OCI-M1 (cell line): ENCODE results near the gene UBE2L5.
A peak's percentile ranks its signal among the peaks of the same experiment; 100 is the strongest.

ENCODE experiments used
- DNase-seq: peaks from one replicate; lab custom pipeline; 2025; lab: John Stamatoyannopoulos, UW

Gene UBE2L5

GRCh38 chr13:30406779-30407416 is 15.4 kb upstream of the UBE2L5 start:
- DNase-seq = no peak

DNA sequence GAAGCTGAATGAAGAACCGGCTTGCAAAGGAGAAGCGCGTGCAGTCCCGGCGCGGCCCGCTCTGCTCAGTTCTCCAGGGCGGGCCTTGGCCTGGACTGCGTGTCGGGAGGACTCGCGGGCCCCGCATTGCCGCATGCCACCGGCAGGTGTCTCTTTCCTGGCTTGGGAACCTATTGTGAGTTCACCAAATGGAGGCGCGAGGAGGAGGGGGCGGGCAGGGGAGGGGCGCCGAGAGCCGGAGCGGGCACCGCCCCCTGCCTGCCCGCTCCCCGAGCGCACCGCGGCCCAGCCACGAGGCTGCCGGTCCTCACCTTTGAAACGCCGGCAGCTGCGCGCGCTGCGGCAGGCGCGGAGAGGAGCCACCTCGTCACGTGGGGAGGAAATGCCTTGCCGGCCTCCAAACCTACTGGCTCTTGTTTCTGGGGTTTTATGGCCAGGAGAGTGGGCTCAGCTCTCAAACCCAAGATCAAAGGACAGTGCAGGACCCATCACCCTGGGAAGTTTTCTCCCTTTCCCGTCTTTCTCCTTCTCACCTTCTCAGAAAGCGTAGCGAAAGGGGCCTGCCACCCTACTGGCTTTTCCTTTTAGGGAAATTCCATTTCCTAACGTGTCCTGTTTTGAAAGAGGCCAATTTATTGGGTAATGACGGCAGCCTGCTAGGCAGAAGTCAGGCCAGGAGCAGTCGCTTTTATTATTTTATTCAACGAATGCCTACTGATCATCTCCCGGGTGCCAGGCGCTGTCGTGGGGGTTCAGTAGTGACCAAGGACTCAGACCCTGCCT is 13.8 kb upstream of the UBE2L5 start:
- DNase-seq = no peak

GRCh38 chr13:30409886-30410704 is 12.2 kb upstream of the UBE2L5 start:
- DNase-seq = no peak

GRCh38 chr13:30410705-30411125 is 11.6 kb upstream of the UBE2L5 start:
- DNase-seq = no peak

- no peak for DNase-seq
These were observed 9.9 kb upstream of the UBE2L5 start for GRCh38 chr13:30412346-30412745.

DNA sequence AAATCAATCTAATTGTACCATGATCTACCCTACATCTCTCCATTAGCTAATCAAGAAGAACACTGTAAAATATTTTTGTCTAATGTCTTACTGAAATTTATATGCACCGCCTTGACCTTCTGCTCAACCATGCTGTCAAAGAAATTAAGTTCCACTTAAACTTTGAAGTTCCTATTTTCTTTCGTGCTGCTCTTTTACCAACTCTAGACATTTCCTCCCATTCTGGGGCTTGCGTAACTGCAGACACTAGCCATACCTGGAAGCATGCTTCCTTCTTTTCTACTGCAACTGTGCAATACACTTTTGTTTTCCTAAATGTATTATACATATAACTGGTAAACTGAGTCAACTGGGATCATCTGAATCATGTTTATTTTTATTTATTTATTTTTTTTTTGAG is 8.5 kb upstream of the UBE2L5 start:
- DNase-seq = no peak

GRCh38 chr13:30415430-30416030 is 6.8 kb upstream of the UBE2L5 start:
- no peak for DNase-seq

DNA sequence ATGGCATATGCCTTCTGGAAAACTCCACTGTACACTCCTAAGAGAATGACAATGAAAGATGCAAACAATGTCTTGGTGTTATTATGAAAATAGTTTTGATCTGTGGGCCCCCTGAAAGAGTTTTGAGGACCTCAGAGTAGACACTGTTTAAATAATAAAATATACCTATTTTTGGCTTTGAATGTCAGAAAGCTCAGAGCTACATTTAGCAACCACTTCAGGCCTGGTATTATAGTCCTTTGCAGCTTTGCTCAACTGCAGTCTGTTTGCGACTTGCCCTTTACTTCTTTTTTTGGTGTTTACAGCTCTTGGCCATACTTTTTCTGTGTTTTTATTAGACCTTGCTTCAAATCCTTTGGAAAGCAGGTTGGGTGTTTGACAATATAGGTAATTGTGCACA is 5.8 kb upstream of the UBE2L5 start:
- no peak for DNase-seq

GRCh38 chr13:30418075-30418716 is 4.1 kb upstream of the UBE2L5 start:
- no peak for DNase-seq

DNA sequence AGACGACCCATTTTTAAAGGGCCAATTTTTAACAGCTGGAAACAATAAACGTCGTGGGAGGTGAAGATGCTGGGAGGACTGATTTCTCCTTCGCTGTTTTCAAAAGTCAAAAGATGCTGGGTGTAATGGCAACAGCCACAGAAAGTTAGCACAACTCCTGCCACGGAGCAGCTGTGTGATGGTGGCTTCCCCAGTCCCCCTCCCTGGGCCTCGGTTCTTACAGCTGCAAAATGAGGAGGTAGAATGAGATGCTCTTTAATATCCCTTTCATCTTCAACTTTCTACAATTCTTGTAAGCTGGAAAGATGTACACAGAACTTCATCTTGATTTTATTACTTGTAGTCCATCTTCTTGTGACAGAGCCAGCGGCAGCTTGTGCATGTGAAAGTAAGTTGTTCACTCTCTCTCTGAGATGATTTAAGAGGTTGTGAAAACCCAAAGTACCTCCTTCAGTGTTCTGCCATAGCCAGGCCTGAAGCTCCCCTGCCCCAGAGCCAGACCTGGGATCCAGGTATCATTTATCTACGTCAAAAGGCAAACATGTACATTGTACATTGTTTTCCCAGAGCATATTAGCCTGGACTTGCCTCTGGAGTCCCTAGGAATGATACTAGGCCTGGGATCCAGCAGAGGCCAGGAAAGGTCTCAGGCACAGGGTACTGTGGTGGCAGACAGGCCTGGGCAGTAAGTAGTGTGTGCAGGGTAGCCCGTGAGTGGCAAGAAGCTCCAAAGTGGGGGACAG is 3.4 kb upstream of the UBE2L5 start:
- DNase-seq = no peak

- peak; percentile 49 for DNase-seq
These were observed 920 bp upstream of the UBE2L5 start for GRCh38 chr13:30421093-30422053.

DNA sequence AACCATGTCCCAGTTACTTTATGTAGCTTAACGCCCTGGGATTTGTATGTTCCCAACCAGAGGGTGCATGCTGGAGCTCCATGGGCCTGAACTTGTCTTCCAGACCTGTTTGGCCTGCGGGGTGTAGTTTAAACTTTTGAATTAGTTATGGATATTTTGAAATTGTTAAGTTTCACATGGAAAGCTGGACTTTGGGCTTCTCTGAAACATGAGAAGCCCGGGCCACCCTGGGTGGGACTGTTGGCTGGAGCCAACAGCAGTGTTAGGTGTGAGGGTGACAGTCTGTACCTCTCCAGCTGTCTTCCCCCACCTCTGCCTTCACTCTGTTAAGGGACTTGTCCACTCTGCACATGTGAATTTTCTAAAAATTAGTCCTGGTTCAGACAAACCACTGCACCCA is 1.6 kb downstream of the UBE2L5 start:
- DNase-seq = no peak

DNA sequence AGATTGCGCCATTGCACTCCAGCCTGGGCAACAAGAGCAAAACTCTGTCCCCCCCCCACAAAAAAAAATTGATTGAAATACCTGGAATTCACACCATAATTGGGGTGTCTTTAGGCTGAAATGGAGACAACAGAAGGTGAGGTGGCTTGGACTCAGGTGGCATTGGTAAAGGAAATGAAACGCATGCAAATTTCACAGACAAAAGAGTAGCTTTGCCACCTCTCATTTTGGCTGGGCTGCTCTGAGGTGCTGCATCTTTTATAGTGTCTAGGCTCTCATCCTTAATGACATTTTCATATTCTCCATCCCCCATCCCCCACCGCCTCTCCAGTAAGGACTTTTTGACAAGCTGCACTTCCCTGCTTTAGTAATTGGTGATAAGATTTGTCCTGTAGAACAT is 6.9 kb downstream of the UBE2L5 start:
- no peak for DNase-seq

- peak; percentile 1 for DNase-seq
These were observed 7.7 kb downstream of the UBE2L5 start for GRCh38 chr13:30429721-30430694.

GRCh38 chr13:30431269-30431940 is 9.1 kb downstream of the UBE2L5 start:
- no peak for DNase-seq

- no peak for DNase-seq
These were observed 13.7 kb downstream of the UBE2L5 start for GRCh38 chr13:30435911-30436451.

DNA sequence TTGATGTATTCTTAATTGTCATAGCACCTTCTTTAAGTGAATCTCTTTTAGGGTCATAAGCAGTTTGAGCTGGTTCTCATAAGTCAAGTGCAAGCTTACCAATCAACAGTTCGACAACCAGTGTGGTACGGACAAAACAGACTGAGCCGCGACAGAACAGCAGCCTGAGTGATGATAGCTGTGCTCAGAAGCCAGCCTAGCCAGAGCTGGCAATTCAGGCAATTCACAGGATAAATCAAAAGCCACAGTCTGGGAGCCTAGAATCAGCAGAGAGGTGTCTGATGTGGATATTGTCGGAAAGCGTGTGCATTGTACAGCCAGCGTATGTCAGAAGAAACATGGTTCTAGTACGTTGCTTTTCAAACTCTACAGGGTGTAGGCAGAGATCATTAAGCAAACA is 14.9 kb downstream of the UBE2L5 start:
- DNase-seq = no peak

GRCh38 chr13:30438286-30438685 is 16.0 kb downstream of the UBE2L5 start:
- DNase-seq = no peak
